ENCODE data around the gene SNAP91.
"Not testable (repeated sequence)": the region's sequence is repeated elsewhere in the genome, so short reads cannot be mapped to it uniquely, and the experiment has no call there.

The SNAP91 gene

GRCh38 chr6:83708546-83708969, 343 bp downstream of the SNAP91 start:
- H3K4me3 ChIP-seq (ENCODE audit: low read depth in 1 of 2, low read length in 2 of 2): peak overlapping the region; percentile 45 to 68
- H3K9me3 ChIP-seq (ENCODE audit: low read length): no peaks in the 10 kb centered on the region
- no peak overlapping the region for H3K9ac ChIP-seq (ENCODE audit: low read length)
- peaks cover 4 to 30% of the 10 kb centered on the region in 2 donors for H3K27me3 ChIP-seq (ENCODE audit: control insufficient read depth in 1 of 2, insufficient read depth in 2 of 2, low read length in 2 of 2)
- H3K36me3 ChIP-seq (ENCODE audit: insufficient read depth, low read length): no peaks in the 10 kb centered on the region
- H3K27ac ChIP-seq (ENCODE audit: low read depth, low read length): no peak overlapping the region
- no peaks in the 10 kb centered on the region for H3K4me1 ChIP-seq (ENCODE audit: insufficient read depth, low read length)

- Histone ChIP-seq H3K9me3 (ENCODE audit: low read length) (no peaks in the 10 kb centered on the region), H3K4me1 (ENCODE audit: insufficient read depth, low read length) (no peaks in the 10 kb centered on the region), H3K27ac (ENCODE audit: low read depth, low read length) (no peak overlapping the region), H3K4me3 (ENCODE audit: low read depth in 1 of 2, low read length in 2 of 2) (peak overlapping the region in 1 of 2 donors; percentile 68), H3K36me3 (ENCODE audit: insufficient read depth, low read length) (no peaks in the 10 kb centered on the region), H3K27me3 (ENCODE audit: control insufficient read depth in 1 of 2, insufficient read depth in 2 of 2, low read length in 2 of 2) (peaks cover 4 to 30% of the 10 kb centered on the region in 2 donors), H3K9ac (ENCODE audit: low read length) (no peak overlapping the region)
These were observed 914 bp downstream of the SNAP91 start for GRCh38 chr6:83707829-83708545.

- no peaks in the 10 kb centered on the region for H3K9me3 ChIP-seq (ENCODE audit: low read length)
- no peaks in the 10 kb centered on the region for H3K36me3 ChIP-seq (ENCODE audit: insufficient read depth, low read length)
- peaks cover 0 to 11% of the 10 kb centered on the region in 2 donors for H3K27me3 ChIP-seq (ENCODE audit: control insufficient read depth in 1 of 2, insufficient read depth in 2 of 2, low read length in 2 of 2)
- H3K4me3 ChIP-seq (ENCODE audit: low read depth in 1 of 2, low read length in 2 of 2): no peak overlapping the region
- H3K9ac ChIP-seq (ENCODE audit: low read length): no peak overlapping the region
- H3K27ac ChIP-seq (ENCODE audit: low read depth, low read length): no peak overlapping the region
- no peaks in the 10 kb centered on the region for H3K4me1 ChIP-seq (ENCODE audit: insufficient read depth, low read length)
These were observed 6.2 kb downstream of the SNAP91 start for GRCh38 chr6:83702749-83703148.

GRCh38 chr6:83702077-83702476, 6.8 kb downstream of the SNAP91 start:
- no peak overlapping the region for H3K4me3 ChIP-seq (ENCODE audit: low read depth in 1 of 2, low read length in 2 of 2)
- no peak overlapping the region for H3K27ac ChIP-seq (ENCODE audit: low read depth, low read length)
- H3K27me3 ChIP-seq (ENCODE audit: control insufficient read depth in 1 of 2, insufficient read depth in 2 of 2, low read length in 2 of 2): peaks cover 0 to 4% of the 10 kb centered on the region in 2 donors
- no peaks in the 10 kb centered on the region for H3K4me1 ChIP-seq (ENCODE audit: insufficient read depth, low read length)
- H3K36me3 ChIP-seq (ENCODE audit: insufficient read depth, low read length): no peaks in the 10 kb centered on the region
- no peaks in the 10 kb centered on the region for H3K9me3 ChIP-seq (ENCODE audit: low read length)
- no peak overlapping the region for H3K9ac ChIP-seq (ENCODE audit: low read length)

GRCh38 chr6:83696674-83697073, 12.2 kb downstream of the SNAP91 start:
- H3K9me3 ChIP-seq (ENCODE audit: low read length): no peaks in the 10 kb centered on the region
- H3K9ac ChIP-seq (ENCODE audit: low read length): no peak overlapping the region
- no peaks in the 10 kb centered on the region for H3K4me1 ChIP-seq (ENCODE audit: insufficient read depth, low read length)
- H3K27me3 ChIP-seq (ENCODE audit: control insufficient read depth in 1 of 2, insufficient read depth in 2 of 2, low read length in 2 of 2): no peaks in the 10 kb centered on the region
- no peak overlapping the region for H3K27ac ChIP-seq (ENCODE audit: low read depth, low read length)
- no peaks in the 10 kb centered on the region for H3K36me3 ChIP-seq (ENCODE audit: insufficient read depth, low read length)
- no peak overlapping the region for H3K4me3 ChIP-seq (ENCODE audit: low read depth in 1 of 2, low read length in 2 of 2)

- Histone ChIP-seq H3K27ac (ENCODE audit: low read depth, low read length) (no peak overlapping the region), H3K27me3 (ENCODE audit: control insufficient read depth in 1 of 2, insufficient read depth in 2 of 2, low read length in 2 of 2) (no peaks in the 10 kb centered on the region), H3K9me3 (ENCODE audit: low read length) (no peaks in the 10 kb centered on the region), H3K4me3 (ENCODE audit: low read depth in 1 of 2, low read length in 2 of 2) (no peak overlapping the region), H3K36me3 (ENCODE audit: insufficient read depth, low read length) (no peaks in the 10 kb centered on the region), H3K9ac (ENCODE audit: low read length) (no peak overlapping the region), H3K4me1 (ENCODE audit: insufficient read depth, low read length) (no peaks in the 10 kb centered on the region)
These were observed 23.4 kb downstream of the SNAP91 start for GRCh38 chr6:83685481-83685880.

- Histone ChIP-seq H3K27ac (ENCODE audit: low read depth, low read length) (no peak overlapping the region), H3K9ac (ENCODE audit: low read length) (no peak overlapping the region), H3K36me3 (ENCODE audit: insufficient read depth, low read length) (no peaks in the 10 kb centered on the region), H3K4me3 (ENCODE audit: low read depth in 1 of 2, low read length in 2 of 2) (no peak overlapping the region), H3K9me3 (ENCODE audit: low read length) (no peaks in the 10 kb centered on the region), H3K4me1 (ENCODE audit: insufficient read depth, low read length) (no peaks in the 10 kb centered on the region), H3K27me3 (ENCODE audit: control insufficient read depth in 1 of 2, insufficient read depth in 2 of 2, low read length in 2 of 2) (no peaks in the 10 kb centered on the region)
These were observed 31.1 kb downstream of the SNAP91 start for GRCh38 chr6:83677791-83678190.

- H3K27ac ChIP-seq (ENCODE audit: low read depth, low read length): no peak overlapping the region
- H3K27me3 ChIP-seq (ENCODE audit: control insufficient read depth in 1 of 2, insufficient read depth in 2 of 2, low read length in 2 of 2): no peaks in the 10 kb centered on the region
- no peak overlapping the region for H3K9ac ChIP-seq (ENCODE audit: low read length)
- H3K4me1 ChIP-seq (ENCODE audit: insufficient read depth, low read length): no peaks in the 10 kb centered on the region
- no peaks in the 10 kb centered on the region for H3K9me3 ChIP-seq (ENCODE audit: low read length)
- H3K4me3 ChIP-seq (ENCODE audit: low read depth in 1 of 2, low read length in 2 of 2): no peak overlapping the region
- H3K36me3 ChIP-seq (ENCODE audit: insufficient read depth, low read length): no peaks in the 10 kb centered on the region
These were observed 70.9 kb downstream of the SNAP91 start for GRCh38 chr6:83637953-83638352.

- H3K9me3 ChIP-seq (ENCODE audit: low read length): no peaks in the 10 kb centered on the region
- H3K36me3 ChIP-seq (ENCODE audit: insufficient read depth, low read length): no peaks in the 10 kb centered on the region
- no peak overlapping the region for H3K9ac ChIP-seq (ENCODE audit: low read length)
- no peaks in the 10 kb centered on the region for H3K4me1 ChIP-seq (ENCODE audit: insufficient read depth, low read length)
- H3K27ac ChIP-seq (ENCODE audit: low read depth, low read length): no peak overlapping the region
- H3K27me3 ChIP-seq (ENCODE audit: control insufficient read depth in 1 of 2, insufficient read depth in 2 of 2, low read length in 2 of 2): no peaks in the 10 kb centered on the region
- H3K4me3 ChIP-seq (ENCODE audit: low read depth in 1 of 2, low read length in 2 of 2): no peak overlapping the region
These were observed 72.1 kb downstream of the SNAP91 start for GRCh38 chr6:83636800-83637199.

- Histone ChIP-seq H3K27me3 (ENCODE audit: control insufficient read depth in 1 of 2, insufficient read depth in 2 of 2, low read length in 2 of 2) (no peaks in the 10 kb centered on the region), H3K4me3 (ENCODE audit: low read depth in 1 of 2, low read length in 2 of 2) (no peak overlapping the region), H3K9ac (ENCODE audit: low read length) (no peak overlapping the region), H3K9me3 (ENCODE audit: low read length) (no peaks in the 10 kb centered on the region), H3K36me3 (ENCODE audit: insufficient read depth, low read length) (no peaks in the 10 kb centered on the region), H3K4me1 (ENCODE audit: insufficient read depth, low read length) (no peaks in the 10 kb centered on the region), H3K27ac (ENCODE audit: low read depth, low read length) (no peak overlapping the region)
These were observed 75.3 kb downstream of the SNAP91 start for GRCh38 chr6:83633609-83634008.

- Histone ChIP-seq H3K9ac (ENCODE audit: low read length) (no peak overlapping the region), H3K36me3 (ENCODE audit: insufficient read depth, low read length) (no peaks in the 10 kb centered on the region), H3K4me1 (ENCODE audit: insufficient read depth, low read length) (no peaks in the 10 kb centered on the region), H3K9me3 (ENCODE audit: low read length) (no peaks in the 10 kb centered on the region), H3K4me3 (ENCODE audit: low read depth in 1 of 2, low read length in 2 of 2) (no peak overlapping the region), H3K27me3 (ENCODE audit: control insufficient read depth in 1 of 2, insufficient read depth in 2 of 2, low read length in 2 of 2) (no peaks in the 10 kb centered on the region), H3K27ac (ENCODE audit: low read depth, low read length) (no peak overlapping the region)
These were observed 75.8 kb downstream of the SNAP91 start for GRCh38 chr6:83633149-83633548.

GRCh38 chr6:83629908-83630307, 79.0 kb downstream of the SNAP91 start:
- H3K9ac ChIP-seq (ENCODE audit: low read length); H3K27ac ChIP-seq (ENCODE audit: low read depth, low read length); H3K4me3 ChIP-seq (ENCODE audit: low read depth in 1 of 2, low read length in 2 of 2); H3K9me3 ChIP-seq (ENCODE audit: low read length); H3K27me3 ChIP-seq (ENCODE audit: control insufficient read depth in 1 of 2, insufficient read depth in 2 of 2, low read length in 2 of 2); H3K36me3 ChIP-seq (ENCODE audit: insufficient read depth, low read length); H3K4me1 ChIP-seq (ENCODE audit: insufficient read depth, low read length): not testable (repeated sequence)
